Measurements from ENCODE around the gene SECISBP2. TPM values are rescaled to one million over a fixed set of nuclear protein-coding genes. Genes with fewer than 3 reads are reported as not detected.

The SECISBP2 gene
- total RNA-seq, 2 donors from 2014 or later: 17.1 to 22.7 TPM

DNA sequence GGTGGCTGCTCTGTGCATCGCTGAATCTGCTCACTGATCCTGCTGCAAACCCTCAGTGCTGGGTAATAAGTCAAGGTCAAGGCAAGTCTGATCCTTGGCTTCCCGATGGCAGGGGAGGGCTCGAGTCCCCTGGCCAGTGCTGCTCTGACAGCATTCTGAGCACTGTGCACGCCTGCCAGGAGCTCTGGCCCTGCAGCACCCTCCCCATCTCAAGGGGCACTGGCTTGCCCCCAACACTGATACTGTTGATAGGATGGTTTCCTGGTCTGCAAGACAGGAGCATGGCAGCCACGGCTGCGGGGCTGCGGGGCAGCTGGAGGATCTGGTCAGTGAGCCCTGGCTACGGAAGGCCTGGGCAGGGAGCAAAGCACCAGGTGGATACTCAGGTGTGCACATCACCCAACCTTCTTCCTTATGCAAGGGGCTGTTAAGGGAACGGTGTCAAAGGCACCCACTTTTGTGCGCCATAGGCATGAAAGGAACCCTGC lies 71.8 kb downstream of the SECISBP2 start:
- intact Hi-C loops (cut with DNase I): no loop called here
- DNase-seq: no peak
- no peak for ATAC-seq

DNA sequence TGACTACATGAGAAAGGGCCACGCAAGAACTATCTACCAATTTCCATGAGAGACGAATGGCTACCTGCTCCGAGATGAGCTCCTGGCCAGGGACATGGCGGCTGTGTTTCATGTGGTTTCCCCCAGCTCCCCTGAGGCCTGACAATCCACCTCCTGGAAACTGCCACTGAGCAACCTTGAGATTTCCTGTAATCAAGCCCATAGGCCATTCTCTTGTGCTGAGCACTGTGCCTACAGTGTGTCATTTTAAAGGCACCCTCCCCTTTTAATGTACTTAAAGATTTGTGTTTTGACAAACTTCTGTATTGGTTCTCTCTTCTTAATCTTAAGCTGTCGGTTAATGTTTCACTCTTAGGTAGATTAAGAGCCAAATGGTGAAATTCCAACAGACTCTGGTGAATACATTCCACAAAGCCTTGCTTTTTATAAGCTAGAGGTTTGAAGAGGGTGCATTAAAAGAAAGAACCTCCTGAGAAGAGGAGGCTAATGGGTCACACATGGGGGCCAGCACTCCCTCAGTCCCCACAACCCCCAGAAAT lies 72.3 kb downstream of the SECISBP2 start:
- intact Hi-C loops (cut with DNase I): no loop called here

DNA sequence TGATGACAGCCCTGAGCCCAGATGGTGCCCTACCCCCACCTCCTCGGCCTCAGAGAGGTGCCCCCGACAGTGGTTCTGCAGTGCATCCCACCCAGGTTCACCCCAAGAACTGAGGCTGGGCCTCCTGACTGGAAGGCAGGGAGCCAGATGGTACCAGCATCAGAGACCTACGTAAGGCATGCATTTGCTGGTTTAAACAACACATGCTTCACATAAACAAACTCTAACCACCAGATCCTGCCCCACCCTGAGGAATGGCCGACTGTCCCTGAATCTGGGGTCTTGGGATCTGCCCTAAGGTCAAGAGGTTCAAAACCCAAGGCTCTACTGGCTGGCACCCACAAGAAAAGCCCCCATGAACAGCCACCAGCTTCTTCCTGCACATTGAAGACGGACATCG lies 73.3 kb downstream of the SECISBP2 start:
- DNase-seq (no peak), ATAC-seq (no peak)
- intact Hi-C loops (cut with DNase I): no loop called here

More for the DNA sequence above, 72.3 kb downstream of the SECISBP2 start:
- DNase-seq: no peak
- ATAC-seq: no peak

DNA sequence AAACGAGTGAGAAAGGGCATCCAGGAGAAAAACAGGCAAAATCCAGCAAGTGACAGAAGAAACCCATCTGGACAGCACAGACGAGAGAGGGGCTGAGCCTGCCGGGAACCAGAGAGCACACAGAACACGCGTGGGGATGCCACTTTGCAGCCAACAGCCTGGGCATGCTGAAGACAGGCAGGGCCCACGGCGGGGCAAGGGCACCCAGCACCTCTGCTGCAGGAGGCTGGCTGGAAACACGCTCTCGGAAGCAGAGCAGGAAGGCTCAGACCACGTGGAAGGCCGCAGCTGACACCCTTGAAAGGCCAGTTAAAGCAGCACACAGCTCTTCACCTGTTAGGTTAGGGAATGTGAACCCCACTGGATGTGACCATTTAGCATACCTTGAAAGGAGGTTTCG lies 76.1 kb downstream of the SECISBP2 start:
- DNase-seq (no peak), ATAC-seq (no peak)
- intact Hi-C loops (cut with DNase I): no loop called here

DNA sequence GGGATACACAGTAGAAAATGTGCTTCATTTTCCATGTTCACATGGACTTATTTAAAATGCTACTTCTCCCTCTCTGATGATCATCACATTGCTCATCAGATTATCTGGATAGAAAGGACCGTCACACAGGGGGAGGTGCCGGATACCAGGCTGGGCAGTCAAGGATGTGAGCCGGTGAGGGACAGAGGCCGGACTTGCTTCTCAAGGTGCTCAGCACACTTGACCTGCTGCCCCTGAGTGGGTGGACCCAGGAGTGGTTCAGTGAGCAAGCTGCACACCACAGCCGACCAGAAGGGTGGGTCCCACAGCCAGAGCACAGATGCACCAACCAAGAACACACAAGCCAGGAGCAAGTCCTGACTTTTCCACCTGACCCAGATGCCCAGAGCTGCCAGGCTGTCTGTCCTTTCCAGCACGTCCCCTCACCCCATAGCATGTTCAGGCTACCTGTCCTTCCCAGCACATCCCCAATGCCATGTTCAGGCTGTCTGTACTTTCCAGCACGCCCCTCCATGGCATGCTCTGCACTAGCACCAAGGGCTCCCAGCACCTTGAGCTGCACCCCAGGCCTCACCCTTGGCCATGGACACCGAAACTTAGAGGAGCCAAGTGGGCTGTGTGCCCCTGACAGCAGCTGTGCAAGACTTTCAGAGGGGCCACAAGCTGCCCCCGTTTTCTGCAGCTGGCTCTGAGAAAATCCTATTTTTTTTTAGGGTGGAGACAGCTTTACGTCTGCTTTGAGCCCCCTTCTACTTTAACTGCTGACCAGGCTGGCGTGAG lies 77.8 kb downstream of the SECISBP2 start:
- no peak for ATAC-seq
- intact Hi-C loops (cut with DNase I): no loop called here
- no peak for DNase-seq

DNA sequence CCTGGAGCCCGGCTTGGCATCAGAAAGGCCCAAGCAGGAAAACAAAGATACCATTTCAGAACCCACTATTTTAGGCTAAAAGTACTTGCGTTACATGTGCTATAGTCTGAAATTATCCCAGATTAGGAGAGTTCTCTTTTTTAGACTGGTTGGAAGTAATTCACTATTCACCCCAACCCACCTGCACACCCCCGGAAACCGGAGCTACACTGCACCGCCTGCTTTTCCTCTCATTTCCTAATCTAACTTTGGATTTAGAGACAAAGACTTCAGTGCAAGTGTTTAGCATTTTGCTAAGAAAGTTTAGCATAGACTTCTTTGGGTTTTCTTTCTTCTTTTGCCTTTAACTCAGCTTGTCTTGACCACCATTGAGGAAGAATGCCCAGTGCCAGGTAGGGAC lies 79.2 kb downstream of the SECISBP2 start:
- intact Hi-C loops (cut with DNase I): no loop called here
- ATAC-seq (no peak), DNase-seq (no peak)

DNA sequence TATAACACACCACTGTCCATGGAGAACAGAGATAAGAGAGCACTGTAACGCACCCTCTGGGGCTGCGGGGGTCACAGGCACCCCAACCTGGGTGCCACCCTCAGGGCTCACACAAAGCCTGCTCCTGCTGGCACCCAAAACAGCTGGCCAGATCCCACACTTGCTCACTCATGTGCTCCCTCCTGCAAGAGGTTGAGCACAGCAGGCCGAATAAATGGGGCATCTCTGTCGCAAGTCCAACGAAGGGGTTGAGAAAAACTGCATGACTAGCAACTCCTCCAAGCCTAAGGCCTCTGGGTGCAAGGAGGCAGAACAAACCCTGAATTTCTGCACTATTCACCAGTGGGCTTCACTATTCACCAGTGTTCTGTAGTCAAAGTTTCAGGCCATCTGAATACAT lies 80.3 kb downstream of the SECISBP2 start:
- intact Hi-C loops (cut with DNase I): no loop called here
- ATAC-seq (no peak), DNase-seq (no peak)

DNA sequence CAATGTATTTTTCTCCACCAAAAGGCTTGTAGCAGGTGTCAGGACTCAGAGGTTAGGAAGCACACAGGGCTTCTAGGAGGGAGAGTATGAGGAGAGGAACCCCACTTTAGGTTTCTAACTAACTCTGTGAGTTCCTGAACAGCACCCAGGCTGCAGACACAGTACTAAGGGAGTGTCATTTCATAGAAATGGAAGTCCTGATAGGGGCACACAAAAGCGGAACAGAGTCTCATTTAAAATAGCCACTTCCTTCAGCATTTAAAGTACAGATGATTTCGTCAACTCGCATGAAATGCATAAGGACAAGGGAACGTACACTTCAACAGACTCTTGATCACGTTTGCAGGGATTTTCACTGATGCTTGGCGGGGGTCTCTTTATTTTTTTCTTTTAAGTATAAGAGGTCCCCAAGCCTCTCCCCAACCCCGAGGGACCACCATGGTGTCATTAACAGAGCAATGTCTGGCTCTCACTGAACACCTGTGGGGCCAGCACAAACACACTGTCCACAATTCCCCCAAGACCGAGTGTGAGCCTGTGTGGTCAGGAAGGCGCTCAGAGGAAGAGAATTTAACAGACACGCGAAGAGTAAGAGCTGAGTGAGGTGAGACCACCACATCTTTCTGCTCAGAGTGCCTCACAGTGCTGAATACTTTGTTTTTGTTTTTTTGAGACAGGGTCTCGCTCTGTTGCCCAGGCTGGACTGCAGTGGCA lies 82.3 kb downstream of the SECISBP2 start:
- intact Hi-C loops (cut with DNase I): no loop called here
- peak in 1 of 2 donors; percentile 61 for ATAC-seq
- no peak for DNase-seq

DNA sequence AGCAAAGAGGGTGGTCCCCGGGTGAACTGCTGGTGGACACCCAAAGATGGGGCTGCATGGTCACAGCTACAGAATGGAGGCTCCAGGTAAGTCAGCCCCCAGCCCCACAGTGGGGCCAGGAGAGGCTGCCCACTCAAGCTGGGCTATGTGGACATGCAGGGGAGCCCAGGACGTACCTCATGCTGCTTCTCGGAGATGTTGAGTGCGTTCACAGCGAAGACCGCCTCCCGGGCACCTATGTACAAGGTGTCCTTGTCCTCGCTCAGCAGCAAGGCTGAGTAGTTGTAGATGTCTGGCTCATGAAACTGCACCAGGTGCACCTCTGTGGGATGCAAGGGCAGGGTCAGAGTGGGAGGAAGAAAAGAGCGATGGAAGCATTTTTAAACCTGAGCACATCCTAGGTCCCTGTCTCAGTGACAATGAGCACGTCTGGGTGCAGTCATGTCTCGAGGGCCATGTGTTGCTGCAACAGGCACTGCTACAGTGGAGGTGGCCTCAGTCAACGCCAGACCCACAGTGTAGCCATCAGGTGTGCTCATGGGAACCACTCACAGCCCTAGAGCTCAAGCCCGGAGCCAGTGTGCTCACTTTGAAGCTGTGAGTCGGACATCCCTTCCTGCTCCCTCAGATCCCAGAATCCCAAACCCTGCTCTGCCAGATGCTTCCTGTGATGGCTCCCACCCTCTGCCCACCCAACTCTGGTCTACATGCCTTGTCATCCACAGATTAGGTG lies 84.6 kb downstream of the SECISBP2 start:
- intact Hi-C loops (cut with DNase I): no loop called here
- DNase-seq (no peak), ATAC-seq (no peak)

DNA sequence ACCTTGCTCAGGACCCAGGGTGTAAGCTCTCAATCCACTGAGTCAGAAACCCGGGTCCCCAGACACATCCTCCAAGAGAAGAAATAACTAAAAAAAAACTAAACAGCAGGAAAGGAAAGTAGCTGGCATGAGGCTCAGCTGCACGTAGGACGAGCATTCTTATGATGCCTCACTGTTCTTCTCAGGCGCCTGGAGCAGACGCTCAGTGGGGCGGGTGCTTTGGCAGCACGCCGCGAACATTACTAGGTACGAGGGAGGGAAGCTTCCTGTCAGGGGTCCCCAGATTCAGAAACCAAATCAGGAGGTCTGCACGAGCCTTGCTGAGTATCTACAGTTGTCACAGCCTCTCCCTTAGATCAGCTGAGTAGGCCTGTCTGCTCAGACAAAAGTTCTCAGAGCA lies 85.8 kb downstream of the SECISBP2 start:
- ATAC-seq (no peak), DNase-seq (no peak)
- intact Hi-C loops (cut with DNase I): no loop called here

DNA sequence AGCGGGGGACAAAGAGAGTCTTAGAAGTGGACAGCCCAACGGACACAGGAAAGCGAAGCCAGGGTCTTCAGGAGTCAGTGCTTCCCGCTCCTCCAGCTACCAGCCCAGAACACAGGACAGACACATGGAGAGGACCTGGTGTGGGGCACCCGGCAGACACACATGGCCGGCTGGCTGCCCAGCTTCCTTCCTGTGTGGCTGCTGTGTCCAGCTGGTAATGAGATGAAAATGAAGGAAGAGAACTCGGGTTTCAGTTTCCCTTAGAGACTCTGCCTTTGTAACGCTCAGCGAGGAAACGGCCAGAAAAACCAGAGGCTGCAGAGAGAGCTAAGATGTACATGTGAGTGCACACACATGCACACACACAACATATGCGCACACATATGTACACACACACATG lies 87.5 kb downstream of the SECISBP2 start:
- ATAC-seq: peak; percentile 50 to 62

DNA sequence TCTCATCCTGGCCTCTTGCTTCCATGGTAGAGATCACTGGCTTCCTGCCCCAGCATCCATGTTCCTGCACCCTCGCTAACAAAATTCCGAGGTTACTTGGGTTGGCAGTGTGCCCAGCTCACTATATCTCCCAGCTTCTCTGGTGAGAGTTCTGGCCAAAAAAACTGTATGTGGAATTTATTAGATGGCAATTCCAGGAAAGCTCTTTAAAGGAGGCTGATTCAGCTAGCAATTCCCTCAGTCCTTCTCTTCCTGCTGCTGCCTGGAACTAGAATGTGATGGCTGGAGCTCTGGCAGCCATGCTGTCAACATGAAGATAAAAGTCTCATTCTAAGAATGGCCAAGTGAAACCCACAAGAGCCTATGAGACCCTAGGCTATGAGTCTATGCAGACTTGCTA lies 88.8 kb downstream of the SECISBP2 start:
- DNase-seq: no peak
- ATAC-seq: no peak
- intact Hi-C loops (cut with DNase I): loop anchor here in 1 of 2 donors (5.0 kb wide), 1 partner anchor 140 kb away; no protein-coding TSS in a partner anchor

More for the DNA sequence above, 87.5 kb downstream of the SECISBP2 start:
- intact Hi-C loops (cut with DNase I): loop anchor here in 1 of 2 donors (5.0 kb wide), 1 partner anchor 141 kb away; no protein-coding TSS in a partner anchor
- no peak for DNase-seq

DNA sequence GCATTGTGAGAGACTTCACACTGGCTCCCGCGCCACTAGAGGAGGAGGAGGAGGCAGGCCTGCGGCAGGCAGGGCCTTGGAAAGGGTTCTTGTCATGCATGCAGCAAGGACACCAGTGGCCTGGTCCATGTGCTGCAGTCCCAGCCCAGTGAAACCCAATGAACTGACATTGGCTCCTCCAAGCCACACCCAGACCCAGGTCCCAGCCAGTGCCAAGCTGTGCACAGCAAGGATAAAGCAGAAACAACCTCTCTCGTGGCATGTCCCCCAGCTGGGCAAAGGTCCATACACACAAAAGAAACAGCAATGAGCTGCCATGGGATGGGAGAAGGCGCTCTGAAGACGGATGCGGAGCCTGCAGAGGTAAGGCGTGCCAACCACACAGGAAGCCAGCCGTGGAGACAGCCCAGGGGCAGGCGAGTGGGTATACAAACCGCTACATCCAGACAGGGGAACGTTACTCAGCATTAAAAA lies 90.4 kb downstream of the SECISBP2 start:
- peak in 1 of 2 donors; percentile 32 for ATAC-seq
- intact Hi-C loops (cut with DNase I): loop anchor here in 1 of 2 donors (5.0 kb wide), 1 partner anchor 139 kb away; no protein-coding TSS in a partner anchor
- DNase-seq: no peak

Small RNAs within 50 kb of the gene (microRNA-seq; reads per million reads assigned to microRNA genes)
- gene MIR3153: 0 reads per million in 2 donors

Other genes starting within 250 kb of the SECISBP2 start
- gene SHC3, start 139.7 kb upstream of the SECISBP2 start, total RNA-seq: 1 to 10 TPM; 1.5 to 2.7 TPM
- gene CKS2, start 7.3 kb upstream of the SECISBP2 start, total RNA-seq: 1 to 10 TPM; 4.2 to 8.6 TPM
- gene SEMA4D, start 179.6 kb downstream of the SECISBP2 start, total RNA-seq: 10 to 100 TPM; 17.5 to 22.4 TPM

Data from left cardiac atrium (tissue), 4 donors.